Thoracic aorta (tissue), 2 donors: ENCODE results near the gene PDE6H. TPM values are rescaled to one million over a fixed set of nuclear protein-coding genes. Genes with fewer than 3 reads are reported as not detected.

Source experiments
- ATAC-seq: fragments of 150-250 bp; one replicate; pipeline ENCODE4 v1.8.0; 2017; ENCODE audit warnings: low read depth; ENCODE audit not compliant: insufficient number of reproducible peaks, low FRiP score
- DNase-seq: peaks from one replicate; pipeline ENCODE4 v3.0.0-alpha.2; 2020; ENCODE audit warnings: low spot score
- H3K27ac ChIP-seq, 2 donors: fragments of 200-600 bp; sonication (generic); 1 replicate in 1 of 2; 2 replicates in 1 of 2; pipeline ENCODE4 v1.5.1; 2016; ENCODE audit warnings: mild to moderate bottlenecking in 2 of 2, moderate library complexity in 2 of 2
- H3K27me3 ChIP-seq: fragments of 200-600 bp; sonication (generic); replicated peaks from 2 replicates; pipeline ENCODE4 v1.6.0; 2016; ENCODE audit warnings: mild to moderate bottlenecking; ENCODE audit not compliant: insufficient read depth
- H3K36me3 ChIP-seq: fragments of 200-600 bp; sonication (generic); one replicate; pipeline ENCODE4 v1.5.1; 2016
- H3K4me1 ChIP-seq, 2 donors: fragments of 200-600 bp; sonication (generic); 1 replicate in 1 of 2; 2 replicates in 1 of 2; pipeline versions ENCODE4 v1.5.1 to v1.6.0; 2016; ENCODE audit warnings: low read depth in 2 of 2, mild to moderate bottlenecking in 1 of 2; ENCODE audit not compliant: control insufficient read depth in 1 of 2
- H3K4me3 ChIP-seq: fragments of 200-600 bp; sonication (generic); 2 replicates; pipeline ENCODE4 v1.5.1; 2016; ENCODE audit warnings: mild to moderate bottlenecking
- H3K9me3 ChIP-seq: fragments of 200-600 bp; sonication (generic); 2 replicates; pipeline ENCODE4 v1.5.1; 2016
- total RNA-seq, 2 donors: library from RNA; depleted of rRNA; stranded (reverse); fragments of >200 nt; gene quantifications; one replicate each; pipeline versions ENCODE4 v1.1.0 to v1.2.3, GENCODE V29; 2016
- TF ChIP-seq, protein P1 (sequence below): fragments of 200-600 bp; sonication (generic); IDR thresholded peaks from one replicate; pipeline ENCODE4 v1.5.1; 2019; ENCODE audit warnings: antibody characterized with exemption

The PDE6H gene
- total RNA-seq, 2 donors from 2014 or later, result not detected

DNA sequence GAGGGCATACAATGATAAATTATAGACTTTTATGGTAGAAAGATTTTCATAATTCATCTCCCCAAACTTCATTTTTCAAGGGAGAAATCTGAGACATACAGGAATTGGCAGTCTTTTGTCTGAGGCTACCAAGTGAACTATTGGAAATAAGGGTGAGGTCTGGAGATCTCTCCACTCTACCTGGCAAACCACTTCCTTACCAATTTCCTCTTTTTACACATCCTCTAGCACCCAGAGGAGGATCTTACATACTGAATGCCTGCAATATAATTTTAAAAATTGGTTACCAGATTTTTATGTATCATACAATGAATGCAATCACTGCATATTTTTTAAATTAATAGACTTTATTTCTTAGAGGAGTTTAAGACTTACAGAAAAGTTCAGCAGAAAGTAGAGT lies 6.6 kb downstream of the PDE6H start:
- H3K36me3 ChIP-seq, result no peaks in the 10 kb centered on the region
- TF ChIP-seq, protein P1, sequence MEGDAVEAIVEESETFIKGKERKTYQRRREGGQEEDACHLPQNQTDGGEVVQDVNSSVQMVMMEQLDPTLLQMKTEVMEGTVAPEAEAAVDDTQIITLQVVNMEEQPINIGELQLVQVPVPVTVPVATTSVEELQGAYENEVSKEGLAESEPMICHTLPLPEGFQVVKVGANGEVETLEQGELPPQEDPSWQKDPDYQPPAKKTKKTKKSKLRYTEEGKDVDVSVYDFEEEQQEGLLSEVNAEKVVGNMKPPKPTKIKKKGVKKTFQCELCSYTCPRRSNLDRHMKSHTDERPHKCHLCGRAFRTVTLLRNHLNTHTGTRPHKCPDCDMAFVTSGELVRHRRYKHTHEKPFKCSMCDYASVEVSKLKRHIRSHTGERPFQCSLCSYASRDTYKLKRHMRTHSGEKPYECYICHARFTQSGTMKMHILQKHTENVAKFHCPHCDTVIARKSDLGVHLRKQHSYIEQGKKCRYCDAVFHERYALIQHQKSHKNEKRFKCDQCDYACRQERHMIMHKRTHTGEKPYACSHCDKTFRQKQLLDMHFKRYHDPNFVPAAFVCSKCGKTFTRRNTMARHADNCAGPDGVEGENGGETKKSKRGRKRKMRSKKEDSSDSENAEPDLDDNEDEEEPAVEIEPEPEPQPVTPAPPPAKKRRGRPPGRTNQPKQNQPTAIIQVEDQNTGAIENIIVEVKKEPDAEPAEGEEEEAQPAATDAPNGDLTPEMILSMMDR, result no peak
- DNase-seq, result no peak
- H3K4me1 ChIP-seq, result no peaks in the 10 kb centered on the region
- no peak overlapping the region for H3K27ac ChIP-seq
- ATAC-seq, result no peak
- H3K9me3 ChIP-seq, result no peaks in the 10 kb centered on the region
- H3K4me3 ChIP-seq, result no peak overlapping the region
- H3K27me3 ChIP-seq, result no peaks in the 10 kb centered on the region

DNA sequence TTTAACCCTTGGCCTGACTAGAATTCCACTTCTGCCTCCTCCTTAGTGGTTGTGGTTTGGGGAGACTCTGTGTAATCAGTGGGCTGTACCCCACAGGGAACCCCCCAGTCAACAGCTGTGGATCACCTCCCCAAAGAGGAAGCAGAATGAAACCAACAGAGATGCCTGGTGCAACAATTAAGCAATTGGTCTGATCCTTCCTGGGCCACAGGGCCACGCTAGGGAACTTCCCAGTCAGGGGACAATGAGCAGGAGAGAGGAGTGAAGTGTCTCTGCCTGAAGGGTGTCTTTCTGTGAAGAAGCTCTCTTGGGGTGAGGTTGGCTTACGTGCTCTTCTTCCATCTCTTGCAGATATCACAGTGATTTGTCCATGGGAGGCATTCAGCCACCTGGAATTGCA lies 8.2 kb downstream of the PDE6H start:
- no peak for DNase-seq
- Histone ChIP-seq H3K9me3 (no peaks in the 10 kb centered on the region), H3K4me3 (no peak overlapping the region), H3K27me3 (no peaks in the 10 kb centered on the region), H3K27ac (no peak overlapping the region), H3K4me1 (no peaks in the 10 kb centered on the region), H3K36me3 (no peaks in the 10 kb centered on the region)
- TF ChIP-seq, protein P1, result no peak
- ATAC-seq, result no peak

DNA sequence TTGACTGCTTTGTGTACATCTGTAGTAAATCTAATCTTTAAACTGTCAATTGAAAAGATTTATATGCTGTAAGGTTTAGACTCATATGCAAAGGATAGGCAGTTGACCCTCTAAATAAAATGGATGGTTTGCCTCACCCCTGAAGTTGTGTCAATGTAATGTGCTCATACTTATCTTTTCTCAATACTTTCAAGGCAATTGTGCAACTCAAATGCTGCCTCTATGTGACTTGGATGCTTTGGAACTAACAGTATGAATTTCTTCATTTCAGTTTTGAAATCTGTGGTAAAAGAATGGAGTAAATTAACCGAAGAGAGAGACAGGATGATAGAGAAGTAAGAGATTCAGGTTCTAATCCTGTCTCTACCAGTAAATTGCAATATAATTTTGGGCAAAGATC lies 9.7 kb downstream of the PDE6H start:
- no peak overlapping the region for H3K4me3 ChIP-seq
- no peak overlapping the region for H3K27ac ChIP-seq
- TF ChIP-seq, protein P1, result no peak
- H3K9me3 ChIP-seq, result no peaks in the 10 kb centered on the region
- no peak for ATAC-seq
- no peaks in the 10 kb centered on the region for H3K27me3 ChIP-seq
- no peaks in the 10 kb centered on the region for H3K36me3 ChIP-seq
- no peaks in the 10 kb centered on the region for H3K4me1 ChIP-seq
- no peak for DNase-seq

DNA sequence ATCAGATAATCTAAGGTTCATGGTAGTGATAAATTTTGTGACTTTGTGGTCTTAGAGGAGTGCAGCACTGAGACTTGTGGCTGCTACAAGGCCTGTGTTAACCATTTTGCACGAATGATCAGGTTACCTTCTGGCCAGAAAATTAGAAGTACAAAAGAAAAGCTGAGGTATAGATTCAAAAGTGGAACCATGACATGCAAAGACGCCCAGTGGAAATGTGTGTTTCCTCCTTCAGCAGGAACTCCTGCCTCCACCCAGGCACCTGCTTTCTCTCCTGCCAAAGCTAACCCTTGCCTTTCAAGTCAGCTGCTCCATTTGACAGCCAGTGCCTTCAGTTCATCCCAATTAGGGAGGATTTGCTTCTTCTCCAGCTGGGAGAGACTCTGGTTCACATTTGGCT lies 10.1 kb downstream of the PDE6H start:
- H3K4me1 ChIP-seq, result no peaks in the 10 kb centered on the region
- DNase-seq, result no peak
- ATAC-seq, result no peak
- no peaks in the 10 kb centered on the region for H3K9me3 ChIP-seq
- no peaks in the 10 kb centered on the region for H3K27me3 ChIP-seq
- H3K27ac ChIP-seq, result no peak overlapping the region
- H3K36me3 ChIP-seq, result no peaks in the 10 kb centered on the region
- H3K4me3 ChIP-seq, result no peak overlapping the region
- TF ChIP-seq, protein P1, result no peak

DNA sequence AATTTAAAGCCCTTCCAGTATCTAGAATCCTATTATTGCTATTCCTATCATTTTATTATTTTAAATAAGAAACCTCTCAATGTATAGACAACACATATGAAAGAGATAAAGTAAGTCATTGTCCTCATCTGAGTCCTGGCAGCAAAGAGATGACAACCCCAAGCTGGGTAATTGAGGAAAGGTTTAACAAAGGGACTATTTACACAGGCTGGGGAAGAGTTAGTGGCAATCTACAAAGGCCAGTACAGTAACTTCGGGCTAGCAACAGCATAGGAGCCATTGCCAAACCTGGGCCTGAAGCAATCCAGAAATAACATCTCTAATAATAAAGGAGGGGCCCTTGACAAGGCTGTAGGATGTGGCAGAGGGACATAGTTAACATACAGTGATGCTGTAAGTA lies 11.2 kb downstream of the PDE6H start:
- no peak for DNase-seq
- no peaks in the 10 kb centered on the region for H3K9me3 ChIP-seq

More for the DNA sequence above, 11.2 kb downstream of the PDE6H start:
- H3K4me1 ChIP-seq, result no peaks in the 10 kb centered on the region
- no peak overlapping the region for H3K4me3 ChIP-seq
- no peaks in the 10 kb centered on the region for H3K36me3 ChIP-seq
- no peak for ATAC-seq
- no peak overlapping the region for H3K27ac ChIP-seq
- no peaks in the 10 kb centered on the region for H3K27me3 ChIP-seq
- TF ChIP-seq, protein P1, result no peak
